ENCODE data around the gene SZT2. TPM values are rescaled to one million over a fixed set of nuclear protein-coding genes. Genes with fewer than 3 reads are reported as not detected.

The SZT2 gene
- total RNA-seq = 10.8 and 17.9 TPM in 2 replicates

GRCh38 chr1:43389326-43390313 lies at the start of gene SZT2, which contains the start of gene MED8:
Gene SZT2 (plus strand): TSS chr1:43389899. CDS start chr1:43389969, 70 bp downstream.
Gene MED8 (minus strand): TSS chr1:43389800. CDS start chr1:43389764, 36 bp downstream.

DNA sequence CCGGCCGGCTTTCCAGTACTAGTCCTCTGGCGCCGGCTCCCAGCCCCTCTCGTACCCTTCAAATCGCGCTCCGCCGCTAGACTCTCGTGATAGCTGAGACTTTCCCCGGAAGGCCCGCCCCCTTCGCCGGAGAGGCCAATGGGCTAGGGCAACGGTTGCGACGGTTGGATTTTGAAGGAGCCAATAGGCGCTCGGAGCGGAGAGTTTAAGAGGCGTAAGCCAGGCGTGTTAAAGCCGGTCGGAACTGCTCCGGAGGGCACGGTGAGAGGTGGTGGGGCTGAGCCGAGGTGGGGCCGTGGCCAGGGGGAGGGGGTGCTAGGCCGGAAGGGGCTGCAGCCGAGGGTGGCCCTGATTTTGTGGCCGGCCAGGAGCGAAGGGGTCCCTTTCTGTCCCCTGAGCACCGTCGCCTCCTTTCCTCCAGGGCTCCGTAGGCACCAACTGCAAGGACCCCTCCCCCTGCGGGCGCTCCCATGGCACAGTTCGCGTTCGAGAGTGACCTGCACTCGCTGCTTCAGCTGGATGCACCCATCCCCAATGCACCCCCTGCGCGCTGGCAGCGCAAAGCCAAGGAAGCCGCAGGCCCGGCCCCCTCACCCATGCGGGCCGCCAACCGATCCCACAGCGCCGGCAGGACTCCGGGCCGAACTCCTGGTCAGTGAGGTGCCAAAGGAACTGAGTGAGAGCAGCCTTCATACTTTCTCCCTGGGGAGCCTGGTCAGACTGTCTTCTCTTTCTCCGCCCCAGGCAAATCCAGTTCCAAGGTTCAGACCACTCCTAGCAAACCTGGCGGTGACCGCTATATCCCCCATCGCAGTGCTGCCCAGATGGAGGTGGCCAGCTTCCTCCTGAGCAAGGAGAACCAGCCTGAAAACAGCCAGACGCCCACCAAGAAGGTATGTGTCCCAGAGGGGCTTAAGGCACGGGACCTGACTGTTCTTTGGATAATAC lies 30.7 kb upstream of the SZT2 start, which contains the start of gene CDC20:
TSS of gene CDC20 (plus strand) at position 236 of the 948 bp plus-strand sequence. CDS start at position 471, 235 bp downstream.

DNA sequence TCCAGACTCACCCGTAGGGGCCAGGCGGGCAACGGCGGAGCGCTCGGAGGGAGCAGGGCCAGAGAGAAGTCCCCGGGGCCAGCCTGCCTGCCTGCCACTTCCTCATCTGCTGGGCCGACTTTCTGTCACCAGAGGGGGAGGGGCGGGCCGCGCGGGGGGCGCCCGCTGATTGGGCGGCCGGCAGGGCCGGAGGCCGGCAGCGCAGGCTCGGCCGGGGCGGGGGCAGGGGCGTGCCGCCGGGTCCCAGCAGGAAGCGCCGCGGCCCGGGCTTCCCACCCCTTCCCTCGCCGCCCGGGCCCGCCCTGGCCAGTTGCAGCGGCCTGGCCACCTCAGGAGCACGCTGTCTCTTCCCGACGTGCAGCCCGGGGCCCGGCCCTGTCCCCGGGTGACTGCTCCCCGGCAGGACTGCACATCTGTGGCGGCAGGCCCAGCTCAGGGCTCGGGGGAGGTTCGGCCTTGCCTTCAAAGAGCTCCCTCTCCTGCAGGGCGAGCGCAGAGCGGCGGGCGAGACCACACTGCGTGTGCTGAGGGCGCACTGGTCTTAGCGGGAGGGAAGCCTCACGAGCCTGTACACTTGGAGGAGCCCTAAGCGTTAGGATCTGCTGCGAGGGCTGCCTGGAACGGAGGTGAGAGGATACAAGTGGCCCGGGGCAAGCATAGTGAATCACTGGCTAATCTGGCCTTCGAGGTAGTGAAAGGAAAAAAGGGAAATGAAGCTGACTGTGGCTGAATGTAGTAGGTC lies 21.6 kb upstream of the SZT2 start, which contains the start of gene ELOVL1:
TSS of gene ELOVL1 (minus strand) at position 108 of the 742 bp plus-strand sequence. CDS start 2,402 bp downstream, outside the sequence.

GRCh38 chr1:43453442-43454269 lies 64.0 kb downstream of the SZT2 start, which contains the start of gene HYI:
Gene HYI (minus strand): TSS chr1:43453931. CDS start chr1:43453793, 138 bp downstream.

Other genes with a start within 250 kb of the SZT2 start
- gene EBNA1BP2, start 217.6 kb upstream of the SZT2 start, total RNA-seq = 143 and 155 TPM in 2 replicates
- under 0.01 and 0.35 TPM in 2 replicates for gene CFAP57, start 217.6 kb upstream of the SZT2 start, total RNA-seq
- gene TMEM125, start 119.9 kb upstream of the SZT2 start, total RNA-seq = not detected in 2 replicates
- gene C1orf210, start 104.3 kb upstream of the SZT2 start, total RNA-seq = 0.35 TPM in 1 of 2 replicates, not detected in the other
- gene TIE1, start 88.9 kb upstream of the SZT2 start, total RNA-seq = 4.6 and 9.9 TPM in 2 replicates
- 0.53 TPM in 1 of 2 replicates, not detected in the other for gene MPL, start 52.1 kb upstream of the SZT2 start, total RNA-seq
- 157 TPM in 2 replicates for gene CDC20, start 30.9 kb upstream of the SZT2 start, total RNA-seq
- 86.8 and 121 TPM in 2 replicates for gene ELOVL1, start 21.9 kb upstream of the SZT2 start, total RNA-seq
- 95.5 and 95.7 TPM in 2 replicates for gene MED8, start 99 bp upstream of the SZT2 start, total RNA-seq
- 40.4 and 64.3 TPM in 2 replicates for gene HYI, start 64.0 kb downstream of the SZT2 start, total RNA-seq
- gene PTPRF, start 141.0 kb downstream of the SZT2 start, total RNA-seq = 20.2 and 32.4 TPM in 2 replicates

Measured in myometrial cell (primary cell).